Tongue (tissue), 2 donors: ENCODE results near the gene NOS1AP. TPM values are rescaled to one million over a fixed set of nuclear protein-coding genes. Genes with fewer than 3 reads are reported as not detected.
"Not testable (repeated sequence)": the region's sequence is repeated elsewhere in the genome, so short reads cannot be mapped to it uniquely, and the experiment has no call there.

ENCODE experiments used
- DNase-seq: peaks from one replicate; pipeline ENCODE4 v3.0.0-alpha.2; 2015
- total RNA-seq: library from RNA; depleted of rRNA; stranded (reverse); fragments of >200 nt; gene quantifications from one replicate; pipeline ENCODE4 v1.2.3, GENCODE V29; 2014

NOS1AP gene
- total RNA-seq, 1 donor from 2014 or later = 1.6 TPM

GRCh38 chr1:162059721-162060120 lies 9.8 kb upstream of the NOS1AP start:
- DNase-seq = no peak

- no peak for DNase-seq
Observed at GRCh38 chr1:162060314-162060713, 9.2 kb upstream of the NOS1AP start.

GRCh38 chr1:162062542-162063015 lies 6.9 kb upstream of the NOS1AP start:
- DNase-seq = peak; percentile 68

- no peak for DNase-seq
Observed at GRCh38 chr1:162065016-162065415, 4.5 kb upstream of the NOS1AP start.

- DNase-seq = not testable (repeated sequence)
Observed at GRCh38 chr1:162066836-162067235, 2.7 kb upstream of the NOS1AP start.

- DNase-seq = no peak
Observed at GRCh38 chr1:162067466-162067865, 2.0 kb upstream of the NOS1AP start.

- DNase-seq = no peak
Observed at GRCh38 chr1:162068301-162068700, 1.2 kb upstream of the NOS1AP start.

GRCh38 chr1:162070094-162070748 lies 730 bp downstream of the NOS1AP start:
- DNase-seq = peak; percentile 22

GRCh38 chr1:162070825-162071224 lies 1.3 kb downstream of the NOS1AP start:
- peak; percentile 8 for DNase-seq

GRCh38 chr1:162072740-162073139 lies 3.2 kb downstream of the NOS1AP start:
- no peak for DNase-seq

- no peak for DNase-seq
Observed at GRCh38 chr1:162074276-162075005, 5.0 kb downstream of the NOS1AP start.

- no peak for DNase-seq
Observed at GRCh38 chr1:162075862-162076261, 6.4 kb downstream of the NOS1AP start.

- no peak for DNase-seq
Observed at GRCh38 chr1:162077648-162078299, 8.3 kb downstream of the NOS1AP start.

GRCh38 chr1:162079030-162079429 lies 9.5 kb downstream of the NOS1AP start:
- no peak for DNase-seq

GRCh38 chr1:162080472-162081015 lies 11.1 kb downstream of the NOS1AP start:
- no peak for DNase-seq

GRCh38 chr1:162081316-162081715 lies 11.8 kb downstream of the NOS1AP start:
- no peak for DNase-seq

- DNase-seq = not testable (repeated sequence)
Observed at GRCh38 chr1:162082080-162082479, 12.6 kb downstream of the NOS1AP start.

GRCh38 chr1:162083273-162083672 lies 13.8 kb downstream of the NOS1AP start:
- DNase-seq = no peak

- no peak for DNase-seq
Observed at GRCh38 chr1:162085991-162086390, 16.5 kb downstream of the NOS1AP start.

GRCh38 chr1:162087111-162087510 lies 17.6 kb downstream of the NOS1AP start:
- no peak for DNase-seq

- no peak for DNase-seq
Observed at GRCh38 chr1:162087574-162087973, 18.1 kb downstream of the NOS1AP start.

GRCh38 chr1:162088281-162088969 lies 18.9 kb downstream of the NOS1AP start:
- DNase-seq = no peak
